PC-9 (cell line): ENCODE results near the gene RYR1. TPM values are rescaled to one million over a fixed set of nuclear protein-coding genes. Genes with fewer than 3 reads are reported as not detected.

Source experiments
- BruUV-seq: library from RNA; stranded (reverse); fragments of 400-500 nt; replicated peaks from 2 replicates; lab custom pipeline; 2021; lab: Mats Ljungman, UMichigan
- CTCF ChIA-PET: fragments of 300-600 bp; sonication (Branson Sonifier 250); formaldehyde crosslinking; loops from one replicate; lab custom pipeline; 2022; ENCODE audit warnings: antibody characterized with exemption; lab: Charles Lee
- POLR2A ChIA-PET: fragments of 300-600 bp; sonication (Branson Sonifier 250); formaldehyde crosslinking; loops from one replicate; lab custom pipeline; 2022; ENCODE audit warnings: antibody characterized with exemption; ENCODE audit not compliant: unreplicated experiment; lab: Charles Lee
- DNase-seq, 2 experiments: peaks; one replicate each; pipeline versions ENCODE4 v3.0.0 to v3.0.0-alpha.2; 2015 to 2022; ENCODE audit warnings: mixed read lengths in 1 of 2
- H2AFZ ChIP-seq: fragments of 200-600 bp; sonication (generic); 2 replicates; pipeline ENCODE4 v1.8.1; 2017; ENCODE audit warnings: antibody characterized with exemption
- H3F3A ChIP-seq: fragments of 200-600 bp; sonication (generic); 2 replicates; pipeline ENCODE4 v1.8.1; 2017; ENCODE audit warnings: antibody characterized with exemption, mild to moderate bottlenecking, low read depth; ENCODE audit not compliant: insufficient read depth
- H3K27ac ChIP-seq: fragments of 200-600 bp; sonication (generic); 2 replicates; pipeline ENCODE4 v1.6.1; 2016; ENCODE audit warnings: mixed run types
- H3K27me3 ChIP-seq: fragments of 200-600 bp; sonication (generic); 2 replicates; pipeline ENCODE4 v1.6.1; 2016; ENCODE audit warnings: low read depth, mixed run types; ENCODE audit not compliant: insufficient read depth
- H3K36me3 ChIP-seq: fragments of 200-600 bp; sonication (generic); 2 replicates; pipeline ENCODE4 v1.6.1; 2016; ENCODE audit warnings: low read depth, mixed run types
- H3K4me1 ChIP-seq: fragments of 200-600 bp; sonication (generic); replicated peaks from 2 replicates; pipeline ENCODE4 v1.6.1; 2016; ENCODE audit warnings: mixed run types; ENCODE audit not compliant: insufficient read depth
- H3K4me2 ChIP-seq: fragments of 200-600 bp; sonication (generic); 2 replicates; pipeline ENCODE4 v1.6.1; 2017; ENCODE audit warnings: mixed run types
- H3K4me3 ChIP-seq: fragments of 200-600 bp; sonication (generic); 2 replicates; pipeline ENCODE4 v1.6.1; 2016; ENCODE audit warnings: mixed run types
- H3K79me2 ChIP-seq: fragments of 200-600 bp; sonication (generic); 2 replicates; pipeline ENCODE4 v1.6.1; 2017; ENCODE audit warnings: low read depth, mixed run types
- H3K9me2 ChIP-seq: fragments of 200-600 bp; sonication (generic); 2 replicates; pipeline ENCODE4 v1.8.1; 2017; ENCODE audit warnings: mild to moderate bottlenecking; ENCODE audit not compliant: insufficient read depth
- H3K9me3 ChIP-seq: fragments of 200-600 bp; sonication (generic); 2 replicates; pipeline ENCODE4 v1.8.1; 2016; ENCODE audit warnings: low read depth; ENCODE audit not compliant: insufficient read depth
- H4K20me1 ChIP-seq: fragments of 200-600 bp; sonication (generic); 2 replicates; pipeline ENCODE4 v1.8.1; 2017; ENCODE audit not compliant: insufficient read depth
- CTCF ChIP-seq: fragments of 200-600 bp; sonication (generic); conservative IDR thresholded peaks from 2 replicates; pipeline ENCODE4 v1.6.1; 2017; ENCODE audit warnings: mixed run types, antibody characterized with exemption, mild to moderate bottlenecking, moderate library complexity
- EZH2 ChIP-seq: fragments of 200-600 bp; sonication (generic); IDR thresholded peaks from 2 replicates; pipeline ENCODE4 v1.8.0; 2017; ENCODE audit warnings: antibody characterized with exemption, low read depth
- intact Hi-C: fragments of 100-400 bp; cut with micrococcal nuclease; formaldehyde crosslinking; loops from one replicate; pipeline ENCODE4 v1.10.0; 2022; ENCODE audit not compliant: unreplicated experiment
- total RNA-seq: library from RNA; stranded (reverse); gene quantifications from 2 replicates; pipeline ENCODE4 v1.2.3, GENCODE V29; 2021

The RYR1 gene
- total RNA-seq, 1 experiment from 2014 or later = 1.0 TPM

- Histone ChIP-seq H3K9me3 (no peaks in the 10 kb centered on the region), H3K4me2 (no peak overlapping the region), H4K20me1 (no peaks in the 10 kb centered on the region), H3K27me3 (peaks cover 53% of the 10 kb centered on the region), H3F3A (no peaks in the 10 kb centered on the region), H3K9me2 (no peaks in the 10 kb centered on the region), H2AFZ (no peak overlapping the region), H3K36me3 (no peaks in the 10 kb centered on the region), H3K4me1 (no peaks in the 10 kb centered on the region), H3K27ac (no peak overlapping the region), H3K4me3 (no peak overlapping the region), H3K79me2 (no peaks in the 10 kb centered on the region)
- no peak for TF ChIP-seq EZH2
- TF ChIP-seq CTCF = no peak
- ChIA-PET CTCF (no interaction called here), POLR2A (no interaction called here)
- no TSS peak for BruUV-seq
- DNase-seq = no peak
- intact Hi-C loops = no loop called here
Measured at GRCh38 chr19:38500450-38500849, 67.0 kb downstream of the RYR1 start.

GRCh38 chr19:38502410-38503076, 69.1 kb downstream of the RYR1 start:
- BruUV-seq = no TSS peak
- Histone ChIP-seq H3K4me3 (no peak overlapping the region), H3K4me1 (no peaks in the 10 kb centered on the region), H3K9me2 (no peaks in the 10 kb centered on the region), H3K36me3 (no peaks in the 10 kb centered on the region), H3K27me3 (peaks cover 59% of the 10 kb centered on the region), H3K79me2 (no peaks in the 10 kb centered on the region), H3K4me2 (no peak overlapping the region), H3F3A (no peaks in the 10 kb centered on the region), H3K9me3 (no peaks in the 10 kb centered on the region), H4K20me1 (no peaks in the 10 kb centered on the region), H3K27ac (no peak overlapping the region), H2AFZ (no peak overlapping the region)
- no peak for DNase-seq
- POLR2A ChIA-PET = no interaction called here
- CTCF ChIA-PET = no interaction called here
- intact Hi-C loops = no loop called here
- TF ChIP-seq EZH2 (no peak), CTCF (no peak)

- Histone ChIP-seq H2AFZ (no peak overlapping the region), H3K4me3 (no peak overlapping the region), H3K36me3 (no peaks in the 10 kb centered on the region), H3K4me1 (no peaks in the 10 kb centered on the region), H3K27ac (no peak overlapping the region), H4K20me1 (no peaks in the 10 kb centered on the region), H3K9me2 (no peaks in the 10 kb centered on the region), H3K79me2 (no peaks in the 10 kb centered on the region), H3K27me3 (peaks cover 56% of the 10 kb centered on the region), H3K9me3 (no peaks in the 10 kb centered on the region), H3K4me2 (no peak overlapping the region), H3F3A (no peaks in the 10 kb centered on the region)
- TF ChIP-seq CTCF (no peak), EZH2 (no peak)
- ChIA-PET CTCF (no interaction called here), POLR2A (no interaction called here)
- BruUV-seq = no TSS peak
- intact Hi-C loops = no loop called here
- DNase-seq = no peak
Measured at GRCh38 chr19:38503077-38503410, 69.6 kb downstream of the RYR1 start.
